ENCODE results near the gene MTFR1L. TPM values are rescaled to one million over a fixed set of nuclear protein-coding genes. Genes with fewer than 3 reads are reported as not detected.

The MTFR1L gene
- total RNA-seq, 2 donors from 2014 or later, result 42.6 to 43.9 TPM

GRCh38 chr1:25875154-25875855 lies 55.6 kb downstream of the MTFR1L start, which contains the start of gene PAQR7:
Gene PAQR7 (minus strand): TSS chr1:25875708. CDS start chr1:25863839, 11,869 bp downstream.
- peak within 1 kb of the TSS; percentile 83 to 88 for H3K27ac Mint-ChIP-seq

GRCh38 chr1:25875856-25876692 lies 56.3 kb downstream of the MTFR1L start:
- DNase-seq (ENCODE audit: low spot score in 2 of 2), result no peak
- peak overlapping the region in 1 of 2 donors; percentile 68 for H3K27ac Mint-ChIP-seq
- ATAC-seq, result peak in 1 of 2 donors; percentile 34
- no peaks in the 10 kb centered on the region for H3K36me3 Mint-ChIP-seq
- no peaks in the 10 kb centered on the region for H3K9me3 Mint-ChIP-seq

More at GRCh38 chr1:25875154-25875855, 55.6 kb downstream of the MTFR1L start, which contains the start of gene PAQR7:
- DNase-seq (ENCODE audit: low spot score in 2 of 2) (peak; percentile 73 to 77), ATAC-seq (peak; percentile 87 to 90)
- Mint-ChIP-seq H3K9me3 (no peaks in the 10 kb centered on the region), H3K36me3 (no peaks in the 10 kb centered on the region)

GRCh38 chr1:25876693-25877077 lies 56.9 kb downstream of the MTFR1L start:
- Mint-ChIP-seq H3K36me3 (no peaks in the 10 kb centered on the region), H3K9me3 (no peaks in the 10 kb centered on the region), H3K27ac (no peak overlapping the region)
- no peak for ATAC-seq
- no peak for DNase-seq (ENCODE audit: low spot score in 2 of 2)

GRCh38 chr1:25877155-25877554 lies 57.4 kb downstream of the MTFR1L start:
- DNase-seq (ENCODE audit: low spot score in 2 of 2), result no peak
- H3K27ac Mint-ChIP-seq, result no peak overlapping the region

GRCh38 chr1:25878690-25879089 lies 58.9 kb downstream of the MTFR1L start:
- ATAC-seq, result no peak
- H3K27ac Mint-ChIP-seq, result no peak overlapping the region

More at GRCh38 chr1:25877155-25877554, 57.4 kb downstream of the MTFR1L start:
- ATAC-seq, result no peak
- H3K36me3 Mint-ChIP-seq, result no peaks in the 10 kb centered on the region
- H3K9me3 Mint-ChIP-seq, result no peaks in the 10 kb centered on the region

GRCh38 chr1:25879675-25880074 lies 59.9 kb downstream of the MTFR1L start:
- peak overlapping the region in 1 of 2 donors; percentile 52 for H3K27ac Mint-ChIP-seq
- ATAC-seq (no peak), DNase-seq (ENCODE audit: low spot score in 2 of 2) (no peak)
- H3K9me3 Mint-ChIP-seq, result no peaks in the 10 kb centered on the region
- no peaks in the 10 kb centered on the region for H3K36me3 Mint-ChIP-seq

More at GRCh38 chr1:25878690-25879089, 58.9 kb downstream of the MTFR1L start:
- H3K36me3 Mint-ChIP-seq, result no peaks in the 10 kb centered on the region
- DNase-seq (ENCODE audit: low spot score in 2 of 2), result no peak
- H3K9me3 Mint-ChIP-seq, result no peaks in the 10 kb centered on the region

GRCh38 chr1:25880518-25880917 lies 60.8 kb downstream of the MTFR1L start:
- H3K27ac Mint-ChIP-seq, result no peak overlapping the region
- no peaks in the 10 kb centered on the region for H3K36me3 Mint-ChIP-seq
- no peaks in the 10 kb centered on the region for H3K9me3 Mint-ChIP-seq

GRCh38 chr1:25881266-25881665 lies 61.5 kb downstream of the MTFR1L start:
- DNase-seq (ENCODE audit: low spot score in 2 of 2) (no peak), ATAC-seq (no peak)
- no peak overlapping the region for H3K27ac Mint-ChIP-seq
- H3K36me3 Mint-ChIP-seq, result no peaks in the 10 kb centered on the region
- no peaks in the 10 kb centered on the region for H3K9me3 Mint-ChIP-seq

More at GRCh38 chr1:25880518-25880917, 60.8 kb downstream of the MTFR1L start:
- no peak for DNase-seq (ENCODE audit: low spot score in 2 of 2)
- ATAC-seq, result no peak

Other genes with a start within 250 kb of the MTFR1L start
- 10 to 100 TPM in 1 of 2 donors, 1 to 10 TPM in 1; 8.8 to 15.3 TPM for gene MAN1C1, start 203.2 kb upstream of the MTFR1L start, total RNA-seq
- 10 to 100 TPM; 13.5 to 34.9 TPM for gene SELENON, start 19.8 kb upstream of the MTFR1L start, total RNA-seq
- 10 to 100 TPM in 1 of 2 donors, 1 to 10 TPM in 1; 8.6 to 10.6 TPM for gene AUNIP, start 39.5 kb downstream of the MTFR1L start, total RNA-seq
- gene PAQR7, start 55.8 kb downstream of the MTFR1L start, total RNA-seq, result 1 to 10 TPM; 4.7 to 9.8 TPM
- gene STMN1, start 86.5 kb downstream of the MTFR1L start, total RNA-seq, result 100 to 1,000 TPM; 495 to 786 TPM
- gene PAFAH2, start 178.1 kb downstream of the MTFR1L start, total RNA-seq, result 1 to 10 TPM; 8.7 to 9.5 TPM
- gene EXTL1, start 201.8 kb downstream of the MTFR1L start, total RNA-seq, result not detected
- gene SLC30A2, start 226.2 kb downstream of the MTFR1L start, total RNA-seq, result not detected
- gene TRIM63, start 247.7 kb downstream of the MTFR1L start, total RNA-seq, result under 1 TPM in 1 of 2 donors, not detected in 1; 0.31 TPM

Measured in activated naive CD4-positive, alpha-beta T cell treated with anti-CD3 and anti-CD28 coated beads, Interleukin-2, amount 50 U/mL, for 72 hours (primary cell).